GM19467 (cell line): ENCODE results near the gene ADGRD1.
"Not testable (repeated sequence)": the region's sequence is repeated elsewhere in the genome, so short reads cannot be mapped to it uniquely, and the experiment has no call there.

ENCODE experiments used
- ATAC-seq: cut with Tn5 transposase; IDR thresholded peaks from one replicate; pipeline ENCODE4 v1.9.1; 2021; ENCODE audit warnings: mild to moderate bottlenecking, moderate library complexity; ENCODE audit not compliant: unreplicated experiment

ADGRD1 gene

DNA sequence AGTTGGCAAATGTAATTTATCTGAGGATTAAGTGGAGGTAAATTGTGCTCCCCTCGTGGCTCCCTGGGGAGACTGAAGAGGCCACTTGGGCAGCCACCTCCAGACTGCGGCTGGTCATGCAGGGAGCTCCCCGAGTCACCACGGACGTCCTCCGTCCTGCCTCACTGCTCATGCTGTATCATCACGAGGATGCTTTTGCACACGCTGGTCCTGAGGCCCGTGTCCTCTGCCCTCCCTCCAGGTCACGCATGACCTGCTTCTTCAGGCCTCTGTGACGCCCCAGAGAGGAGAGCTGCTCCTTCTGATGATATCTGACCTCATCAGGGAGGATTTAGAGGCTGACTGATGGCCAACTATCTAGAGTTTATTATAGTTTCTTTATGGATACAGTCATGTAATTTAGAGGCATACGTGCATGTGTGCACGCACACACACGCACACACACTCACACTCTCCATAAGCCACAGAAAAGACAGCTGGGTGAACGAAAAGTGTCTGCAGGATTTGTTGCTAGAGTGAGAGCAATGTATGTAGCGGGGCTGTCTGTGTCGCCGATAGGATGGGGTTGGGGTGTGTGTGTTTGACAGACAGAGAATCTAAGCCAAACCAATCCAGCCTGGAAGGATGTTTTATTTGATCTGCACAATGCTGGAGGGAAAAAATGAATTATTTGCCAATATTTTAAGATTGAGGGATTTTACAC, 160.0 kb downstream of the ADGRD1 start:
- no peak for ATAC-seq

DNA sequence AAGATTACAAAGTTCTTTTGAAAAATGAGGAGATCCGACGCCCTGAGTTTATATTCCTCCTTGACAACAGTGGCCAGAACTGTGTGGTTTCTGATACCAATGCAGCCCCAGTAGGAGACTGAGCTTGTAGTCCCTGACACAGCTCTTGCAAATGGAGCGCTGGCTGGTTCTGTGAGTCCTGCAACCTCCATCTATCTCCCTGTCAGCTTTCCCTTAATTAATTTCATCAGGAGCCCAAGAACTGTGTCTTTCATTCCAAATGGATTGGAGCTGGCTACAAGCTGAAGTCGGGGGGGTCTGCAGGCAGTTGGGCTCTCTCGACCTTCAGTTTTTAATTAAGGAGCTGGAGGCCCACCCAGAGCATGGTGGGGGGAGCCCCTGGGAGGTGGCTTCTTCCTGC, 160.6 kb downstream of the ADGRD1 start:
- ATAC-seq: no peak

DNA sequence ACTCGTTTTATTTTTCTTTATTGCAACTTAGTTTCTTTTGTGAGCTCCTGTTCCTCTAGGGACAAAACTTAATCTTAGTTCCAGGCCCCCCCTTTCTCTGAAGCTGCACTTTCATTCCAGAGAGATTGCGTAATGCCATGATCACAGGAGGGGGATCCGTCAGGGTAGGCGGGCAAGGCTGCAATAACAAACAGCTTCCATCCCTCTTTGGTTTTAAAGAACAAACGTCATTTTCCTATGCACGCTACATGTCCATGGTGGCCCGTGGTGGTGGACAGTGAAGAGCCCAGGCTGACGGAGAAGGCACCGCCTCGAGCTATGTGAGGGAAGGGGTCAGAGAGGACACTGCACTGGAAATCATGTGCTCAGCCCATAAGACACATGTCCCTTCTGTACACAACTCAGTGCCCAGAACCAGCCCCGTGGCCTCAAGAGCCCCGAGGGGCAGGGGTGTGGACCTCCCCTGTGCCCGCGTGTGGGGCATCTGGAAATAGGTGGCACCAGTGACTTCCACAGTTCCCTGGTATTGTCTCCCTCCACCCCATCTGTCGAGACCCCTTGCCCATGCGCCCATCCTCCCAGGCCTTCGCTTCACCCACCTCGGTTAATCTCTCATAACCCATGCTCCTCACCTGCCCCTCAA, 161.4 kb downstream of the ADGRD1 start:
- ATAC-seq: no peak

DNA sequence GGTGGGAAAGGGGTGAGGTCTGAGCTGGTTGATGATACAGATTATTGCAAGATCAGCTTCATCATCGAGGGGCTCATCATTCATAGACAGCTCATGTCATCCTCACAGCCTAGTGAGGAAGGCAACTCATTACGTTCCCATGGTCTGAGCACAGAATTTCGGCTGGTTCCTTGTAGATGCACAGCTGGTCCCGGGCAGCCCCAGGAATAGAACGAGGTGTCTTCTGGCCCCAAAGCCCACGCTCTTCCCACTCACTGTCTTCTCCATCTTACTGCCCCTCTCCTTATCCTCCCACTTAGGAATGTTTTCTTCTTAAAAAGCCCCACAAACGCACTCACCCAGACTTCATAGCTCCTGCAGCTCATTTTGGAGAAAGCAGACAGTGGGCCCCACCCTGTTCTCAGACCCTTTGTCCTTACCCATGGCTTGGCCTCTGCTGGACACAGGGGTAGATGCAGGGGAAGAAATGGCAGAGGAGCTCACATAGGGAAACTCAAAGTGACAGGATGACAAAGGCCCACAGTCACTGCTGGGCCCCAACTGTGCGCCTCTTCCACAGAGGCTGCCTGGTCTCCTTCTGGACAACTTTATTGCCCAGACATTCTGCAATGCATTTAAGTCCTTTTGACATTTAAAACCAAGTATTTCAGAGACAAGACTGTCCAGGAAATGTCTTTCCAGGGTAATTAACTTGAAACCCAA, 162.2 kb downstream of the ADGRD1 start:
- no peak for ATAC-seq

DNA sequence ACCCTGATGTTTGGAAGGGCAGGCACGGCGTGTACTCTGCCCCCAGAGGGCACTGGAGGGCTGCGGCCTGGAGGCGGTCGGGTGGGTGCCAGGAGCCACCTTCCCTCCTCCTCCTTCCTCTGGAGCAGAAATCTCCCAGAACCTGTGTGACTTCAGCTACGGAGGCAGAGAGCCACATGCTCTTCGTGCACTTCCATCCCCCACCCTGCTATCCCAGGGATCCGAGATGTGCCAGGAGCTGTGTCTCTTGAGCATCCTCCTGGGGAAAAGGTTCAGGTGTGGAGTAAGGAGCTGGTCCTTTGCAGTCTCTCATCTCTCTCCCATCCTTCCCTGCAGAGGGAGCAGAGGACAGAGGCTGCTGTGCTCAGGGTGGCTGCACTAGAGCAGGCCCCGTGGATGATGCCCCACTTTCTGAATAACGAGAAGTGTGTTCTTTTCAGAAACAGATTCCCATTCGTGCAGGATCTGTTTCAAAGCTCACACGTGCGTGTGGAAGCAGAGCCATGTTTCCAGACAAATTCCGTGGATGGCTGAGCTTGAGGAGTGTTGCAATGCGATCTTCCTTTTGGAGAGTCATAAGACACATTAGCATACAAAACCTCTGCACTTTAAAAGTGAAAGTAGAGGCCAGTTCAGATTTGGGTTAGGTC, 162.9 kb downstream of the ADGRD1 start:
- no peak for ATAC-seq

DNA sequence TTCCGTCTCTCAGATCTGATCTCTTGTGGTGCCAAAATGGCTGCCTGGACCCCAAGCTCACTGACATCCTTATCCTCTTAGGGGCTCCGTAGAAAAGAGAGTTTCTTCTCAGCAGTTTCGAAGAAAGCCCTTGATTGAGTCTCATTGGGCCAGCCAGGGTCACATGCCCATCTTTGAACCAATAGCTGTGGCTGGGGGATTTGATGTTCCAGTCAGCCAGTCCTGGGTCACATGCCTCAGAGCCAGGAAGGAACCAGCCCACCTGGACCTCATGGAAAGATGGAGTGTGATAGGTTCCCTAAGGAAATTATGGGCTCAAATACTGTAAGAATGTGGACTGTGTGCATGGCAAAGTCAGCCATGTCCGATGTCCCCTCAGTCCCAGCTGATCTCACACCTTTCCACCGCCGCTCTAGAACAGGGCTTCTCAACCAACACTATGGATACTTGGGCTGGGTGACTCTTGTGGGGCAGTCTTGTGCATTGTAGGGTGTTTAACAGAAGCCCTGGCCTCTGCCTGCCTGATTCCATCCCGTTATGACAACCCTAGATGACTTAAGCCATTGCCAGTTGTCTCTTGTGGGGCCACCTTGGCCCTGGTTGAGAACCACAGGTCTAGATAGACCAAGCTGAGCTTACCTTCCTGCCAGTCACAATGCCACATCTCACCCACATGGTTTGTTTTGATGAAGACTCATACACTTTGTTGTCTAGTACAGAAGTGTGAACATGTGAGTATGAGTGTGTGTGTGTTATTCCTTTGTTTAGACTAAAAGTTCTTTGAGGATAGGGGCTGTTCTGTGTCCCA, 163.9 kb downstream of the ADGRD1 start:
- no peak for ATAC-seq

DNA sequence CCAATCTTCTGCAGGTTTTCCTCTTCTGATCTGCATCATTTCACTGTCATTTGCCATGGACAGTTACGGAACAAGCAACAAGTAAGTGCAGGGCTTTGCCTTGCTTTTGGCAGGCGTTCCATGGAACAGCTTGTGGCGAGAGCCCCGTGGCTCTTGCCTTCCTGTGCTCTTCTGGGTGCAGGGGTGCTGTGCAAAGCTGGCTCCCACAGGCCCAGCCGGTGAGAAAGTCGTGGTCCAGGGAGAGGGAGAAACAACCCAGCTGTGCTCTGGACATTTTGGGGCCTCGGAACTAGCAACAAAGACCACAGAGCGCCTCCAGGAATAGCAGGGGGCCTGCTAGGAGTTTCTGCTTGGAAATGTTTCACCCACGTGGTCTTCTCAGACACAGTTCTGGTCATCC, 164.7 kb downstream of the ADGRD1 start:
- ATAC-seq: no peak

DNA sequence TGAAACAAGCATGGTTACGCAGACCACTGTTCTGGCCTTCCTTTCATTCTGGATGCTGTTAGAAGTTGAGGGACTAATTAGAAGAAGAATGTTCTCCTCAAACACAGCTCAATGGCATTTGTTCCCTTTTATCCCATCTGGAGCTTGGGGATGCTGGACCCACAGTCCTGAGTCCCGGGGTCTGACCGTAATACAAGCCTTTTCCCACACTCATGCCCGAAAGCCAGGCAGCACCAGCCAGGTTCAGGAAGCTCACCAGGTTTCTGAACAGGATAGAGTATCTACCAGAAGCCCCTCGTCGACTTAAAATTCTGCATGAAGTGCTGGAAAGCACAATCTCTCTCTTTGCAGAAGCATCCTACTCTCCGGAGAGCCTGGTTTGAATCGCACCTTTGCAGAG, 165.6 kb downstream of the ADGRD1 start:
- not testable (repeated sequence) for ATAC-seq

DNA sequence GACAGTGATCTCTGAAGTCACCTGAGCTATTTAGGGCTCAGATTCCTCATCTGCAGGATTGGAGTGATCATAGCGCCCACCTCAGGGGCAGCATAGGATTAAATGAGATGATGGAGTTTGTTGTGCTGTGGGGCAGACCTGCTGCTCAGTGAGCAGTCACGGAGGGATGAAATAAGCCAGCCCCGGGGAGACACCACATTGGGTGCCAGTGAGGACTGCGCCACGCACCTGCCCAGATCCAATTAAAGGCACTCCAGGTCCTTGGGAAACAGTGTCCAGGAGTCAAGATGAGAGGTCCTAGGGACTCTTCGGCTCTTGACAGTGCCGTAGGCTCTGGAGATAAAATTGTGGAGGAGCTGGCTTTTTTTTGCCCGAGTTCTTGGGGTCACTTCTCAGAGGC, 166.2 kb downstream of the ADGRD1 start:
- no peak for ATAC-seq

DNA sequence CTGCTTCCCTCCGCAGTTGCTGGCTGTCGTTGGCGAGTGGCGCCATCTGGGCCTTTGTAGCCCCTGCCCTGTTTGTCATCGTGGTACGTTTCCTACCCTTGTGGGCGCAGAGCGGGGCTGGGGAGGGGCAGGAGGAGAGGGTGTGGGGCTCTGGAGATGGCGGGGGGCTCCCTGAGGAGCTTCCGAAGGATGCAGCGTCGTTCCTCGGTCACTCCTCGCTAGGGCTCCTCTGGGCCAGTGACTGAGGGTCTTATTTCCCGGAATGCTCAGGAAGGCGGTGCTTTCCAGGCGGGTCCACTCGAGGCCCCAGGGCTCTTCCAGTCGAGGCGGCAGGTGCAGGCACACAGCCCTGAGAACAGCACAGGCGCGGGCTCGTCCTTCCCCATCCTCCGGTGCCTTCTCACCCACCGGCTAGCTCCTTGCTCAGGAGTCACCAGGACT, 167.1 kb downstream of the ADGRD1 start:
- ATAC-seq: no peak

DNA sequence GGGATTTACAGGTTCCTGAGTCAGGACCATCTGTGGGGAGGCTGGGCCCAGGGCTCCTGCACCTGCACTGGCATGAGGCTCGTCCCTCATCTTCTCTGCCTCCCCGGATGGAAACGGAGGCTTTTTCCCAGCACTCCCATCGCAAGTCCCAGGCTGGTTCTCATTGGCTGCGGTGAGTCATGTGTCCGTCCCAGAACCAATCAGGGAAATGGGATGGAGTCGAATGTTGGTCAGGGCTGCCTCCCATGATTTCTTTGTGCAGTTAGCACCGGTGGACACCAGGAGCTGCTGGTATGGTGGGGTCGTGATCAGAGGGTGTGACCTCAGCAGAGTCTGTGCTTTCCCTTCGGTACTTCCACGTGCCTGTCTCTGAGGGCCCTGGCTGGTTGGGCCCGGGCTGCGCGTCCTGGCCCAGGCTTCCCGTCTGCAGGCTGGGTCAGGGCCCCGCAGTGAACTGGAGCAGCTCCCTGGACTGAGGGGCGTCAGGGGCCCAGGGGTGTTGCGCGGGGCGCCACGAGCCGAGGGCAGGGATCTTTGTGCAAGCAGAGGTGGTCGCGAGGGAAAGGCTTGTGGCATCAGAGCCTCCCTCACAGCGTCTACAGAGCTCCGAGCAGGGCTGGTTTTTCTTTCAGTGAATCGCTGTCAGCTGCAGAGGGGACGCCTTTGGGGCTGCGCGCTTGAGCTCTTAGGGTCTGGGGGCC, 168.1 kb downstream of the ADGRD1 start:
- ATAC-seq: no peak

DNA sequence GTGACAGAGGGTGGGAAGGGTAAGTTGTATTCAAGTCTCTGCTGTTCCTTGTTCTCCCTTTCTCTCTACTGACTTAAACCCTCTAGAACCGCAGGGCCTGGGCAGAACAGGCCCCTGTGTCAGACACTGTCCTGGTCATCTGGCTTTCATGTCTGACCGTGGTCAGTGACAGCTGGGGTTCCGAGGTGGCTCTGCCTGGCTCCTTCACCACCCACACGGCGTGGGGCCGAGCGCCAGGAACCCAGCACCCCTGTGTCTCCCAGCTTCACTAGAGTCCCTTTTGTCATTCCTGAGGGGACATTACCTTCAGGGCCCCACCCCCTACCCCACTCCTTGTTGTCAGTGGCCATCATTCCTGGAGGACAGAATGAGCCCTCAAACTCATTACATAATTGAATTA, 168.9 kb downstream of the ADGRD1 start:
- no peak for ATAC-seq

DNA sequence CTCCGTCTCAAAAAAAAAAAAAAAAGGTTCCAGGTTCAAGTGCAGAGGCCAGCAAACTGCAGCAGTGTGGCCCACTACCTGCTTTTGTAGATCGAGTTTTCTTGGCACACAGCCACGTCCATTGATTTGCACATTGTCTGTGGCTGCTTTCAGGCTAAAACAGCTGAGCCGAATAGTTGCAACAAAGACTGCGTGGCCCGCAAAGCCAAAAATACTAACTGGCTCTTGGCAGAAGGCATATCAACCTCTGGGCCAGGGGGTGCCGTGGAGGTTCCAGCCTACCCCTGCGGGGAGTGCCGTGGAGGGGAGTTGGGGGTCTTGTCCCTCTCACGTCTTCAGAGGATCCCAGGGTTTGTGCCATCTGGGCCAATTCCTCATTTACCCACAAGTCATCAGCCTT, 170.1 kb downstream of the ADGRD1 start:
- no peak for ATAC-seq

DNA sequence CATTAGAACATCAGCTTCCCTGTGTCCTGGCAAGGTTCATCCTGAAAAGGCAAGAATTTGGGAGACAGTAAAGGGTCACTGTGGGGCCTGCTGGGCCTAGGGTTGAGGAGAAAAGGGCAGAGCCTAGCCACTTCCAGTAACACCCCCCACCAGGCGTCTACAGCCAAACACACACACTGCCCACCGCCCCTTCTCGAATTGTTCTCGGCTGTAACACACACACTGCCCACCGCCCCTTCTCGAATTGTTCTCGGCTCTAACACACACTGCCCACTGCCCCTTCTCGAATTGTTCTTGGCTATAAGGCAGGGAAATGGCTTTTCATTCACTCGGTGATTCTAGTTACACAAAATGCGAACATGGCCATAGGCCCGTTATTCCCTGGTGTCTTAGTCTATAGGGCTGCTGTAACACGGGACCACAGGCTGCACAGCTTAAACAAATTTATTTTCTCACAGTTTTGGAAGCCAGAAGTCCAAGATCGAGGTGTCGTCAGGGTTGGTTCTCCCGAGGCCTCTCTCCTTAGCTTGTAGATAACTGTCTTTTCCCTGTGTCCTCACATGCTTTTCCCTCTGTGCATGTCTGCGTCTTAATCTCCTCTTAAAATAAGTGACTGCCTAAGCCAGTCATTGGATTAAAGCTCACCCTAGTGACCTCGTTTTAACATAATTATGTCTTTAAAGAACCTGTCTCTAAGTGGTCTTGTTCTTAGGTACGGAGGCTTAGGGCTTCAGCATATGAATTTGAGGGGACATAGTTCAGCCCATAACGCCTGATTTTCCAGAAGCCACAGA, 171.0 kb downstream of the ADGRD1 start:
- no peak for ATAC-seq

DNA sequence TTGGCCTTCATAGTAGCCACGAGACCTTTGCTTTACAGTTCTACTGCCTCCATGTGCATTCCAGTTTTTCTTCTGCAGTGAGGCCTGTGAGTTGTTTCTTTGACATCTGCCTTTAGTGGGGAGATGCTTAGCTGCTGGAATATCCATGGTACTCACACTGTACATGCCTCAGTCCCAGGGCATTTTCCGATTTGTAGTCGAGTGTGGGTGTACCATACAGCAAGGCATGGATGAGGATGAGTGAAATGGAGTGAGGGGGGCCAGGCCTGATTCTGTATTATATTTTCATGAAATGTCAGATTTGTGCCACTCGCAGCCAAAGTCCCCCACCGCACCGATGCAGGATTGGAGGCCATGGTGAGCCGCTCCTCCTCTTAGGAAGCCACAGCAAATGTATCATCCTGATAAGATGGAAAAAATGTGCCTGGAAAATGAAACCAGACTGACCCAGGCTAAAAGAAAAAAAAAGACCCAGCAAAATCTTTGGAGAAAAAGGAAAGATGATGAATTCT, 173.0 kb downstream of the ADGRD1 start:
- no peak for ATAC-seq

DNA sequence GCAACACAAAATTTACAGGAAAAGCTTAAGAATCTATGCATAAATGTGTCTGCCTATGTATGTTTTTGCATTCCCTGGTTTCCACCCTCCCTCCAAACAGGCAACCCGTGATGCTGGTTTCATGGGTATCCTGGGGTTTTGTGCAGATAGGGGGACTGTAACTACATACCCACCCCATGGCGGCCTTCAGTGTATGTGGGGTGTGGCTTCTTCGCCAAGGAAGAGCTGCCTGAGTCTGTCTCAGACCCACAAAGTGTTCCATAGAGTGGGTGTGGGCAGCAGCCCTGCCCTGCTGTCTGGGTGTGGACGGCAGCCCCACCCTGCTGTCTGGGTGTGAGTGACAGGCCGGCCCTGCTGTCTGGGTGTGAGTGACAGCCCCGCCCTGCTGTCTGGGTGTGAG, 174.8 kb downstream of the ADGRD1 start:
- ATAC-seq: no peak

DNA sequence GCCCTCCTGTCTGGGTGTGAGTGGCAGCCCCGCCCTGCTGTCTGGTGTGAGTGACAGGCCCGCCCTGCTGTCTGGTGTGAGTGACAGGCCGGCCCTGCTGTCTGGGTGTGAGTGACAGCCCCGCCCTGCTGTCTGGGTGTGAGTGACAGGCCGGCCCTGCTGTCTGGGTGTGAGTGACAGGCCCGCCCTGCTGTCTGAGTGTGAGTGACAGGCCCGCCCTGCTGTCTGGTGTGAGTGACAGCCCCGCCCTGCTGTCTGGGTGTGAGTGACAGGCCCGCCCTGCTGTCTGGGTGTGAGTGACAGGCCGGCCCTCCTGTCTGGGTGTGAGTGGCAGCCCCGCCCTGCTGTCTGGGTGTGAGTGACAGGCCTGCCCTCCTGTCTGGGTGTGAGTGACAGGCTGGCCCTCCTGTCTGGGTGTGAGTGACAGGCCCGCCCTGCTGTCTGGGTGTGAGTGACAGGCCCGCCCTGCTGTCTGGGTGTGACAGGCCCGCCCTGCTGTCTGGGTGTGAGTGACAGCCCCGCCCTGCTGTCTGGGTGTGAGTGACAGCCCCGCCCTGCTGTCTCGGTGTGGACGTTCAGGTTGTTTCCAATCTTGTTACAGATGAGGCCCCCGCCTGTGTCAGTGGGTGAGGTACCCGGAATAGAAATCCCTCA, 175.4 kb downstream of the ADGRD1 start:
- not testable (repeated sequence) for ATAC-seq

DNA sequence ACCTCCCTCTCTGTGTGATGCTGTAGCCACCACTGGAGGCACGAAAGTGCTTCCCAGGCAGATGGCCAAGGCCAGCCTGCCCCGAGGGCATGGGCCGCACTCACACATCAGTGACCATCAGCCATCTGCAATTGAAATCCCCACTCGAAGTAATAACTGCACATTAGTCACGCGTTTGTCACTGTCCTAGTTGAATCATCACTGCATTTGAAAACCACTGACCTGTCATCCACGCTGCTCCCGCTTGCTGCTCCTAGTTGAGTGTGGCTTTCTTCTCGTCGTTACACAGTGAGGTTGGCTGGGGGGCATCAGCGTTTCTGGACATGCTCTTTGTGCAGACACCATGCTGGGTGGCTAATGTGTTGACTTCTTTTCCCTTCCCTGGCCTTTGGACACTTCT, 176.1 kb downstream of the ADGRD1 start:
- no peak for ATAC-seq
